ENCODE measurements around the gene GALNT7. TPM values are rescaled to one million over a fixed set of nuclear protein-coding genes. Genes with fewer than 3 reads are reported as not detected.
"Not testable (repeated sequence)": the region's sequence is repeated elsewhere in the genome, so short reads cannot be mapped to it uniquely, and the experiment has no call there.

The GALNT7 gene
- total and polyA plus RNA-seq, 8 donors = 10.7 to 94.5 (median 37.9) TPM

DNA sequence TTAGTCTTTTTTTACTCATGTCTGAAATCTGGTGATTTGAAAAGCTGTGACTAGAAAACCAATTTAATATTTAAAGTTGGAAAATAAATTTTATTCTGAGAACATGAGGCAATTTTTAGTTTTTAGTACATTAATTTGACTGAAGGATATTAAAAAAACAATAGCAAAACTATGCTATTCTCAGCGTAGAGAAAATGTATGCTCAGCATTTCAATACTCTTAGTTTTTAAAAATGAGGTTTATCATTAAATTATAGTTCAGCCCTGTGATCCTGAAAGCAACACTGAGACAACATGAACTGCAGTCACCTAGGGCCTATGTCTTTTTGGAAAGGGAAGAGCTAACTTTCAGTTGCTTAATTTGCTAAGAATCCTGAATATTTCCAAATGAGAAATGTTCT, 9.5 kb downstream of the GALNT7 start:
- Histone ChIP-seq H3K27me3 (no peaks in the 10 kb centered on the region), H3K27ac (no peak overlapping the region), H3K4me3 (no peak overlapping the region), H3K36me3 (no peaks in the 10 kb centered on the region), H3K4me1 (peaks cover 20 to 84% (median 47%) of the 10 kb centered on the region in 4 donors), H3K9me3 (no peaks in the 10 kb centered on the region)
- TF ChIP-seq POLR2A (IDR thresholded peaks at IDR 0.05) (no peak), EP300 (IDR thresholded peaks at IDR 0.05) (no peak), POLR2AphosphoS5 (IDR thresholded peaks at IDR 0.05) (no peak)
- TF ChIP-seq, protein P1, sequence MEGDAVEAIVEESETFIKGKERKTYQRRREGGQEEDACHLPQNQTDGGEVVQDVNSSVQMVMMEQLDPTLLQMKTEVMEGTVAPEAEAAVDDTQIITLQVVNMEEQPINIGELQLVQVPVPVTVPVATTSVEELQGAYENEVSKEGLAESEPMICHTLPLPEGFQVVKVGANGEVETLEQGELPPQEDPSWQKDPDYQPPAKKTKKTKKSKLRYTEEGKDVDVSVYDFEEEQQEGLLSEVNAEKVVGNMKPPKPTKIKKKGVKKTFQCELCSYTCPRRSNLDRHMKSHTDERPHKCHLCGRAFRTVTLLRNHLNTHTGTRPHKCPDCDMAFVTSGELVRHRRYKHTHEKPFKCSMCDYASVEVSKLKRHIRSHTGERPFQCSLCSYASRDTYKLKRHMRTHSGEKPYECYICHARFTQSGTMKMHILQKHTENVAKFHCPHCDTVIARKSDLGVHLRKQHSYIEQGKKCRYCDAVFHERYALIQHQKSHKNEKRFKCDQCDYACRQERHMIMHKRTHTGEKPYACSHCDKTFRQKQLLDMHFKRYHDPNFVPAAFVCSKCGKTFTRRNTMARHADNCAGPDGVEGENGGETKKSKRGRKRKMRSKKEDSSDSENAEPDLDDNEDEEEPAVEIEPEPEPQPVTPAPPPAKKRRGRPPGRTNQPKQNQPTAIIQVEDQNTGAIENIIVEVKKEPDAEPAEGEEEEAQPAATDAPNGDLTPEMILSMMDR (IDR thresholded peaks at IDR 0.05) = no peak
- intact Hi-C loops (cut with DNase I; ENCODE audit: low total_unique reads) = loop anchor here (10.0 kb wide), 1 partner anchor 153 kb away; no protein-coding TSS in a partner anchor
- WGBS, 5 donors = 71 to 87% (median 83%) methylated on average over 1 of the region's 1 CpG
- DNase-seq = no peak

DNA sequence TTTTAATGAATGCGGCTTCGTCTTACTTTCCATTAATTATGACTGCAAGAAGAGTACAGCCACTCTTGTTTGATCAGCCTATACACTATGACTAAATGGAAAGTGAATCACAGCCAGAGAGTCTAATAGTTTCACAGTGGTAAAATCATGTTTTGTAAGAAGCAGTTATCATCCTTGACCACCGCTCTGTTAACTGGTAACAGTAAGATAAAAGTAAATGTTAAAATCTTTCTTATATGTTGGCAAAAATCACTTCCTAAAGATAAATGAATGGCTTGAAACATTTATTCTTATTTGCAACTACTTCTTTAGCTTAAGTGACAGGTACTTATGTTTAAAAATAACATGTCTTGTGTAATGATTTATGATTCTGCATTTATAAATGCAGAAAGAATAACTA, 13.2 kb downstream of the GALNT7 start:
- intact Hi-C loops (cut with DNase I; ENCODE audit: low total_unique reads) = no loop called here
- DNase-seq = peak in 1 of 2 donors; percentile 20
- TF ChIP-seq POLR2A (IDR thresholded peaks at IDR 0.05) (no peak), POLR2AphosphoS5 (IDR thresholded peaks at IDR 0.05) (no peak), EP300 (IDR thresholded peaks at IDR 0.05) (no peak)
- TF ChIP-seq, protein P1 (IDR thresholded peaks at IDR 0.05) = no peak
- H3K9me3 ChIP-seq = no peaks in the 10 kb centered on the region
- H3K27me3 ChIP-seq = no peaks in the 10 kb centered on the region
- WGBS, 5 donors = 41 to 68% (median 50%) methylated on average over 3 of the region's 3 CpGs
- peak overlapping the region in 3 of 5 donors; percentile 0 to 20 (median 16) for H3K27ac ChIP-seq
- H3K4me3 ChIP-seq = no peak overlapping the region
- H3K36me3 ChIP-seq = no peaks in the 10 kb centered on the region
- H3K4me1 ChIP-seq = peaks cover 13 to 78% (median 47%) of the 10 kb centered on the region in 4 donors

DNA sequence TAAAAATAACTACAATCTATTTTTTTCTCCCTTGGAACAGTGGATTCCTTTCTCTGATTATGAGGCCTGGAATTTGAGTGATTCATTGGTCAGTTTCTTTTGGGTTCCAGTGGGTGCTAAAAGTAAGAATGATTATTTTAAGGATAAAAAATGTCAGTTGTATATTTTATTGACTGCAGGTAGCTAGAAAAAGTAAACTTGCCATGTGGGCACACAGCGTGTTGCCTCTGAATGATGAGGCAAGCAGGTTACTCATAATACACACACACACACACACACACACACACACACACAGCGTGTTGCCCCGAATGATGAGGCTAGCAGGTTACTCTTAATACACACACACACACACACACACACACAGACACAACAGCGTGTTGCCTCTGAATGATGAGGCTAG, 13.8 kb downstream of the GALNT7 start:
- no peaks in the 10 kb centered on the region for H3K27me3 ChIP-seq
- 47 to 69% (median 57%) methylated on average over 4 of the region's 4 CpGs for WGBS, 5 donors
- H3K27ac ChIP-seq = peak overlapping the region in 1 of 5 donors; percentile 0
- no peaks in the 10 kb centered on the region for H3K9me3 ChIP-seq
- no peaks in the 10 kb centered on the region for H3K36me3 ChIP-seq
- H3K4me3 ChIP-seq = no peak overlapping the region
- peak in 1 of 2 donors; percentile 46 for DNase-seq
- peaks cover 13 to 75% (median 51%) of the 10 kb centered on the region in 4 donors for H3K4me1 ChIP-seq
- intact Hi-C loops (cut with DNase I; ENCODE audit: low total_unique reads) = no loop called here
- TF ChIP-seq POLR2AphosphoS5 (IDR thresholded peaks at IDR 0.05) (no peak), POLR2A (IDR thresholded peaks at IDR 0.05) (no peak), EP300 (IDR thresholded peaks at IDR 0.05) (no peak)
- TF ChIP-seq, protein P1 (IDR thresholded peaks at IDR 0.05) = no peak

DNA sequence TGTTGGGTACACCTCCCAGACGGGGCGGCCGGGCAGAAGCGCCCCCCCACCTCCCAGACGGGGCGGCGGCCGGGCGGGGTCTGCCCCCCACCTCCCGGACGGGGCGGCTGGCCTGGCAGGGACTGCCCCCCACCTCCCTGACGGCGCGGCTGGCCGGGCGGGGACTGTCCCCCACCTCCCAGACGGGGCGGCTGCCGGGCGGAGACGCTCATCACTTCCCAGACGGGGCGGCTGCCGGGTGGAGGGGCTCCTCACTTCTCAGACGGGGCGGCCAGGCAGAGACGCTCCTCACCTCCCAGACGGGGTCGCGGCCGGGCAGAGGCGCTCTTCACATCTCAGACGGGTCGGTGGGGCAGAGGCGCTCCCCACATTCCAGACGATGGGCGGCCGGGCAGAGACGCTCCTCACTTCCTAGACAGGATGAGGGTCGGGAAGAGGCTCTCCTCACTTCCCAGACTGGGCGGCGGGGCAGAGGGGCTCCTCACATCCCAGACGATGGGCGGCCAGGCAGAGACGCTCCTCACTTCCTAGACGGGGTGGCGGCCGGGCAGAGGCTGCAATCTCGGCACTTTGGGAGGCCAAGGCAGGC, 15.1 kb downstream of the GALNT7 start:
- H3K27ac ChIP-seq; H3K27me3 ChIP-seq; intact Hi-C loops (cut with DNase I; ENCODE audit: low total_unique reads); DNase-seq; H3K36me3 ChIP-seq; H3K9me3 ChIP-seq; H3K4me3 ChIP-seq: not testable (repeated sequence)
- WGBS, 5 donors = 96 to 98% (median 98%) methylated on average over 32 to 48 of the region's 50 CpGs
- peaks cover 25 to 76% (median 51%) of the 10 kb centered on the region in 4 donors for H3K4me1 ChIP-seq

DNA sequence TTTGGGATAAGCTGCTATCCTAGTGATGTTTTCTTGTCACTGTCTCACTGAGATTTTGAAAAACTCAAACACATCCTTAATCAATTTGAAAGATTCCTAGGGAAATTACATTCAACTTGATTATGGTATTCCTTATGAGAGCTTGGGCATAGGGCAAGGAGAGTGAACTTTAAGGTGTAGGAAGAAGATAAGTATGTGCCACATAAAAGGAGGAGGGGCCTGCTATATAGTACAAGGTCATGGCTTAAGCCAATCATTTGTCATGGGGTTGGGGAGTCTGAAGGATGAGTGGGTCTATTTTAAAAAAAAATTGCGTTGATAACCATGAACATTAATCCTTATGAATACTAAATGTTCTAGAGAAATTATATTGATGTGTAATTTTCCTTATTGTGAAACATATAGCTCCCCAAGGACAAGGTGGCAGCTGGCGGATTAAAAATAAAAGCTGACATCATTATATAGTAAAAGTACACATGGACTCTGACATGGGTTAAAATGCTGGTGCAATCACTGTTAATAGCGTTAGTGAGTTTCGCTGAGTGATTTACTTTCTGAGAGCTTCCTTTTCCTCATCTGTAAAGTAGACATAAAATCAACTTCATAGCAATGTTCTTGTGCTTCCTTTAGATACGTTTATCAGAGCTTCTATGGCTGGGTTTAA, 17.4 kb downstream of the GALNT7 start:
- peak in 1 of 2 donors; percentile 64 for DNase-seq
- H3K4me1 ChIP-seq = peaks cover 20 to 65% (median 46%) of the 10 kb centered on the region in 4 donors

More for the DNA sequence above, 17.4 kb downstream of the GALNT7 start:
- H3K27me3 ChIP-seq = no peaks in the 10 kb centered on the region
- TF ChIP-seq EP300 (IDR thresholded peaks at IDR 0.05) (no peak), POLR2AphosphoS5 (IDR thresholded peaks at IDR 0.05) (no peak), POLR2A (IDR thresholded peaks at IDR 0.05) (no peak)
- TF ChIP-seq, protein P1 (IDR thresholded peaks at IDR 0.05) = no peak
- H3K36me3 ChIP-seq = no peaks in the 10 kb centered on the region
- no peaks in the 10 kb centered on the region for H3K9me3 ChIP-seq
- intact Hi-C loops (cut with DNase I; ENCODE audit: low total_unique reads) = no loop called here
- 30 to 42% (median 37%) methylated on average over 5 of the region's 5 CpGs for WGBS, 5 donors
- peak overlapping the region in 4 of 5 donors; percentile 15 to 83 (median 36) for H3K27ac ChIP-seq
- no peak overlapping the region for H3K4me3 ChIP-seq
